Measurements from ENCODE around the gene ARHGAP6.

GRCh38 chrX:11214346-11215190 is 451.2 kb downstream of the ARHGAP6 start:
- TF ChIP-seq POLR2A (IDR thresholded peaks at IDR 0.05) (no peak), CTCF (IDR thresholded peaks at IDR 0.05) (no peak)

All from thyroid gland (tissue), 4 donors.